OCI-LY1 (cell line): ENCODE data around the gene UBA6.

Source experiments
- CTCF ChIP-seq: fragments of 200-600 bp; sonication (generic), shearing (Covaris generic); IDR thresholded peaks from 2 replicates; pipeline ENCODE4 v1.5.1; 2017; ENCODE audit warnings: mild to moderate bottlenecking, antibody characterized with exemption, low read length, moderate library complexity, mixed read lengths
- EZH2 ChIP-seq: fragments of 200-600 bp; sonication (generic), shearing (Covaris generic); IDR thresholded peaks from 2 replicates; pipeline ENCODE4 v1.8.0; 2017; ENCODE audit warnings: borderline replicate concordance, mixed run types, mild to moderate bottlenecking, antibody characterized with exemption, low read length, moderate library complexity, mixed read lengths

GRCh38 chr4:67696061-67696460, 4.9 kb downstream of the UBA6 start:
- TF ChIP-seq EZH2 (no peak), CTCF (no peak)
